ENCODE measurements around the gene ARHGAP23.
"Not testable (repeated sequence)": the region's sequence is repeated elsewhere in the genome, so short reads cannot be mapped to it uniquely, and the experiment has no call there.

ARHGAP23 gene

DNA sequence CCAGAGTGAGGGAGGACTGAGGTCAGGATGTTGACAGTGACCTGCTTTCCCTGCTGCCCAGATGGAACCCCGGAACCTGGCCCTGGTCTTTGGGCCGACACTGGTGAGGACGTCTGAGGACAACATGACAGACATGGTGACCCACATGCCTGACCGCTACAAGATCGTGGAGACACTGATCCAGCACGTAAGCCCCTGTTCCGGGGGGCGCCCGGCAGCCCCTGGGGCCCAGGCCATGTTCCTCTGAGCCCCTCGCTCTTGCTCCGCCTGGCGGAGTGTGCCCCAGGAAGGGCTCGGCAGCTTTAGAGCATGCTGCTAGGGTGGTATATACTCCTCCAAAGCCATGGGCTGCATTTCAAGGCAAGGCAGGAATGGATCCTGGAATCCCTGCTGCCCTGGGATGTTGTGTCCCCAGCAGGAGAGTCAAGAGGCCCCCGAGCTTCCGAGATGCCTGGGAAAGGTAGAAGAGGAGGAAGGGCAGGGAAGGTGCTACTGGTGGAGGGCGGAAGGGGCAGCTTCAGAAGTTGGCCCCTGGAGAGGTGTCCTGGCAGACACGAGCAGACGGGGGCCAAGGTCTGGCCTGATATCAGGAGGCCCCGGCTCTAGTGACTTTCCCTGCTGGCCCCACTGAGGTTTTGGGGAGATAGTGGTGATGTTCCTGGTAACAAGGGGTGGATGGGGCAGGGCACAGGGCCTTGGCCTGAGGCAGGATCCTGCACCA is 63.2 kb downstream of the ARHGAP23 start:
- not testable (repeated sequence) for DNase-seq (ENCODE audit: low read depth, low spot score)

DNA sequence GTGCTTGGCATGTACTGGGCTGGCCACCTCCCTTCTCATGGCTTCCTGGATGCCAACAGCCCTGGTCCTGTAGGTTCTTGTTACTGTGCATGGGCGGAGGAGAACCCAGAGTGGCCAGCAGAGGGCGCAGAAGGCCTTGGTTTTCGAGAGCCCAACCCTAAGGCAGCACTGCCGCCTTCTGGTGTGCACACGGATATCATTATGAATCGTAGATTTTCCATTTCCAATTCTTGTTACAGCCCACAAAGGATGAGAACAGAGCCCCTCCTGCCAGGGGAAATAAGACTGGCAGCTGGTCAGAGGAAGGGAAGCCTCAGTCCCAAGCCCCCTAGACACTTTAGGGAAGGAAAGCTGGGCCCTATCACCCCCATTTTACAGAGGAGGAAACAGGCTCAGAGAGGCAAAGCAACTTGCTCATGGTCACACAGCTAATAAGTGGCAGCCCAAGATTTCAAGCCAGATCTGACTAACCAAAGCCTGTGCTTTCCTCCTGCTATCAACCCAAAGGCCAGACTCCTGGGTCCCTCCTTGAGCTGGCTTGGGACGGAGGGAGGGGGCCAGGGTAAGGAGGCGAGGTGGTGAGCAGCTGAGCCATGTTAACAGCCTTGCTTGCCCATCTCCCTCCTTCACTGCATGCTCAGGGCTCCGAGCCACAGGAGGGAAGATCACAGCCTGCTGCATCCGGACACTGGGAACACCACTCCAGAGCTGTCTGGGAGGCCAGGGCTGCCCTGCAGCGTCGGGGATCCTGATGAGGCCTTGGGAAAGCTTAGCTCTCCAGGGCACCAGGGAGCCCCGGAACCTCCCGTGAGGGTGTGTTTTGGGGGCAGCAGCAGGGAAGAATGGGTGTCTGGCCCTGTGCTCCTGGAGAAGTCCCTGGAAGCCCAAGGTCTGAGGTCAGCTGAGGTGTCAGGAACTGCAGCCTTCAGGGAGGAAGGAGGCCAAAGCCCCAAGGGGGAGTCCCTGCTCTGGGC is 64.1 kb downstream of the ARHGAP23 start:
- peak; percentile 87 for DNase-seq (ENCODE audit: low read depth, low spot score)

DNA sequence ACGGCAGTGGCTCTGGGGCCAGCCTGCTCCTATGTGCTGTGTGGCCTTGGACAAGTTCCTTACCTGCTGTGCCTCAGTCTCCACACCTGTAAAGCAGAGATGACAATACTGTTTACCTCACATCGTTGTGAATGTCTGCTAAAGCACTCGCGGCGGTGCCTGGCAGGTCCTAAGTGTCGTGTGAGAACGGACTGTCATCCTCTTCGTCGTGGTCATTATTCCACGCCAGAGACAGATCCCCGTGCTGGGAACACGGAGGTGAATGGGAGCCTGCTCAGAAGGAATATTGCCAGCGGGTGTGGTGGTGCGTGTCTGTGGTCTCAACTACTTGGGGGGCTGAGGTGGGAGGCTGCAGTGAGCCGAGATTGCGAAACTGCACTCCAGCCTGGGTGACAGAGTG is 65.9 kb downstream of the ARHGAP23 start:
- not testable (repeated sequence) for DNase-seq (ENCODE audit: low read depth, low spot score)

DNA sequence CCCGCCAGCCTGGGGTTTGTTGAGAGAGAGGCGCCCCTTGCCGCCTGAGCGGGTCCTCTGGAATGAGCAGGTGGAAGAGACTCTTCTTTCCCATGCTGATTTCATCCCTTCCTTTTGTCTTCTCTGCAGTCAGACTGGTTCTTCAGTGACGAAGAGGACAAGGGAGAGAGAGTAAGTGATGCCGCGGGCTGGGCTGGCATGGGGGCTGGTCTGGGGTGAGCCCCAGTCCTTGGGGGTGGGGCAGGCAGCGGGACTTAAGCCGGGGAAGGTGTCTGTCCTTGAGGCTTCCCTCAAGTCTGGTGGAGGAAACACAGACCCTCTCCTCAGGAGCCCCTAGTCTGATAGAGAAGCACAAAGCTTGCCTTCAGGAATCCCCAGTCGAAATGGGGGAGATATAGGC is 69.4 kb downstream of the ARHGAP23 start:
- DNase-seq (ENCODE audit: low read depth, low spot score): not testable (repeated sequence)

DNA sequence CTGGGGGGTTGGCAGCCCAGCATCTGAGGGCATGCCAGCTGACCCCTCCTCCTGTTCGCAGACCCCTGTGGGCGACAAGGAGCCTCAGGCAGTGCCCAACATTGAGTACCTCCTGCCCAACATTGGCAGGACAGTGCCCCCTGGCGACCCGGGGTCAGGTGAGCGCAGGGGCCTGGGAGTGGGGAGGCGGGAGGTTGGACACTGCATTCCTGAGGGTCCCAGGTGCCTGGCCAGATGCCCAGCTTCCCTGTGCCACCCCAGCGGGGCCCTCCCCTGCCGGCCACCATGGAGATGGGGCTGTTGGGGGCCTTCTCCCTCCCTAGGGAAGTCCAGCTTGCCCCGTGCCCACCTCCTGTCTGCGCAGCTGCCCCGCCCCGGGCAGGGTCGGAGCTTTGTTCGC is 70.1 kb downstream of the ARHGAP23 start:
- no peak for DNase-seq (ENCODE audit: low read depth, low spot score)

DNA sequence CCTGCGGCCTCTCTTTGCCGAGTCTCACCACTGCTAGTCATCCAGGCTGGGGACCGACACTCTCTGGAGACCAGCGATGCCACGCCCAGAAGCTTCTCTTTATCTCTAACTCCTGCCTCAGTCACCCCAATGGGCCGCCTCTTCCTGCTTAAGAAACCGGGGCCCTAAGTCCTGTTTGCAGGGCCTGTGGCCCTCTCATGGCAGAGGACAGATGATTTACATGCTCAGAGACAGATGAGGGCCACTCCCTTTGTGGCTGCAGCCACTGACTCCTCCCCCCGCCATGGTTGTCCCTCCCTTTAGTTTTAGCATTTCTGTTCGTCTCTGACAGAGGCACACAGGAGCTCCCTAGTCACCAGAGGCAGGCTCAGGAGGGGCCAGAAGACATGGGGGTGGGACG is 71.0 kb downstream of the ARHGAP23 start:
- not testable (repeated sequence) for DNase-seq (ENCODE audit: low read depth, low spot score)

DNA sequence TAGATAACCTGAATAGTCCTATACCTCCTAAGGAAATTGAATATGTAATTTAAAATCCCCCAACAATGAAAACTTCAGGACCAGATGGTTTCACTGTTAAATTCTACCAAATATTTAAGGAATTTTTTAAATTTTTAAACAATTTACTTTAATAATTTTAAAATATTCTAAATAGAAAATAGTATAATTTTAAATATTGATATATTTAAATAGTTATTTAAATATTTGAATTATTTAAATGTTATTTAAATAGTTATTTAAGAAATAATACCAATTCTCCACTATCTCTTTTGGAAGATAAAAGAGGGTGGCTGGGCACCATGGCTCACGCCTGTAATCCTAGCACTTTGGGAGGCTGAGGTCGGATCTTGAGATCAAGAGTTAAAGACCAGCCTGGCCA is 73.5 kb downstream of the ARHGAP23 start:
- DNase-seq (ENCODE audit: low read depth, low spot score): not testable (repeated sequence)

- not testable (repeated sequence) for DNase-seq (ENCODE audit: low read depth, low spot score)
Observed at GRCh38 chr17:38503286-38503913, 75.1 kb downstream of the ARHGAP23 start.

DNA sequence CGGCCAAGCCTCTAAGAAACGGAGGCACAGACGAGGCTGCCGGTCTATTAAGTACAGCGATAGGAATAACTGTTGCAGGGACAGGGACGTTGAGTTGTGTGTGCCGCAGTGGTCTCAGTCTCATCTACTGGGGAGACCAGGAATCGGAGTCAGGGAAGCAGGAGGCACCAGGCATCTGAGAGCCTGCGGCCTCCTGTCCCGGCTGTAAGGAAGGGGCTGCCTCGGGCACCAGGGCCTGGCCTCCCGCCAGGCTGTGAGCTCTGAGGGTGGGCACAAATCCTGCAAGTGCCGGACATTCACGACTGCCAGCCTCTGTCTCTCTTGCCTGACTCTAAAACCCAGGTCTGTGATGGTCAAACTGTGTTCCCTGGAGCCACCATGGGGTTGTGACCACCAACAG is 76.0 kb downstream of the ARHGAP23 start:
- DNase-seq (ENCODE audit: low read depth, low spot score): no peak

- no peak for DNase-seq (ENCODE audit: low read depth, low spot score)
Observed at GRCh38 chr17:38507436-38507835, 79.2 kb downstream of the ARHGAP23 start.

DNA sequence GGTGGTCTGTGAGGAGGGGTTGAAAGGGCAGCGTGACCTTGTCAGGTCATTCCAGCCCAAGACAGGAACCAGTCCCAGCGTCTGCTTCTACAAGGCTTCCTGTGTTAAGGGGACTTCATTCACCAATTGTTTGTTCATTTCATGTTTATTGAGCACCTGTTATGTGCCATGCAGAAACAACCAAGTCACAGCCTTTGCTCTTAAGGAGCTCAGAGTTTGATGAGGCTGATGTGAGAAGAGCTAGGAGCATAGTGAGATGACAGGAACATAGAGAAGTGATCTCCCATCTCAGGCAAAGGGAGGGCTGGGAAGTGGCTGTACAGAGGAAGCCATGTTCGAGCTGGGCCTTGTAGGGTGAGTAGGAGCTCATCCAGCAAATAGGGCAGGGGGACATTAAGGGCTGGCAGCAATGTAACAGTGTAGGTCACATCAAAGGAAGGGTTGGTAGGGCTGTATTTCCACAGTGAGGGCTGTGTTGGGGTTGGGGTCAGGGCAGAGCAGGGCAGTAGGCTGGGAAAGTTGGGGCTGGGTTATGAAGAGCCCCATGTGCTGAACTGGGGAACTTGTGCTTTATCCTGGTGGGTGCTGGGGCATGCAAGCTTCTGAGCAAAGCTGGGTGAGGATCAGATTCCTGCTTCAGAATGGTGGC is 79.8 kb downstream of the ARHGAP23 start:
- no peak for DNase-seq (ENCODE audit: low read depth, low spot score)

GRCh38 chr17:38508570-38508950 is 80.3 kb downstream of the ARHGAP23 start:
- no peak for DNase-seq (ENCODE audit: low read depth, low spot score)

DNA sequence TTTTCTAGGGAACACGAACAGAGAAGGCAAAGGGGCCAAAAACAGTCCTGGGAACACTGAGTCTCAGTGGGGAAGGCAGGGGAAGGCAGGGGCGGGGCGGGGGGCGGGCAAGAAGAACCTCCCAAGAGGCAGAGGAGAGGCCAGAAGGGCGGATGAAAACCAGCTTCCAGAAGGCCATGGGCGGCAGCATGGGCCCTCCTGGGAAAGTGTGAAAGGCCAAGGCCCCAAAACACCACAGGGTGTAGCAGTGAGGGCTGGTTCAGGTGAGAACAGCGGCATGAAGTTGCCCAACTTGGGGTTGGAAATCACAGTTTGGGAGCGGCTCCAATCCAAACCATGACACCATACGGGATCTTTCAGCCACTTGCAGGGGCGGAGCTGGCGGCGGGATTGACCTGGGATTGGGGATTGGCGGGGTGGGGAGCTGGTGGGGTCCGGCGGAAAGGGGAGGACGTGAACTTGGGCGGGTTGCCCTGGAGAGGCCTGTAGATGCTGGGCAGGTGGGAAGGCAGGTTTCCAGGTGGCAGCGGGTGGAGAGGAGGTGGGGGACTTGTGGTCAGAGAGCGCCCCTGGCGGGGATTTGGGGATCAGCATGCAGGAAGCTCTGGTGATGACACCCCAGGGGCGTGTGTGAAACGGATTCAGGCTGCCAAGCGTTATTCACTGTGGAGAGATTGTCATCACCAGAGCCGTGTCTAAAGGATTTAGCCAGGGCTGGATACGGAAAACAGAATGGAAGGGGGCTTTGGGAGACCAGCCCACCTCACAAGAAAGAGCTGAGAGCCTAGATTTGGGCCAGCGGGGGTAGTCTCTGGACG is 80.9 kb downstream of the ARHGAP23 start:
- DNase-seq (ENCODE audit: low read depth, low spot score): peak; percentile 40

DNA sequence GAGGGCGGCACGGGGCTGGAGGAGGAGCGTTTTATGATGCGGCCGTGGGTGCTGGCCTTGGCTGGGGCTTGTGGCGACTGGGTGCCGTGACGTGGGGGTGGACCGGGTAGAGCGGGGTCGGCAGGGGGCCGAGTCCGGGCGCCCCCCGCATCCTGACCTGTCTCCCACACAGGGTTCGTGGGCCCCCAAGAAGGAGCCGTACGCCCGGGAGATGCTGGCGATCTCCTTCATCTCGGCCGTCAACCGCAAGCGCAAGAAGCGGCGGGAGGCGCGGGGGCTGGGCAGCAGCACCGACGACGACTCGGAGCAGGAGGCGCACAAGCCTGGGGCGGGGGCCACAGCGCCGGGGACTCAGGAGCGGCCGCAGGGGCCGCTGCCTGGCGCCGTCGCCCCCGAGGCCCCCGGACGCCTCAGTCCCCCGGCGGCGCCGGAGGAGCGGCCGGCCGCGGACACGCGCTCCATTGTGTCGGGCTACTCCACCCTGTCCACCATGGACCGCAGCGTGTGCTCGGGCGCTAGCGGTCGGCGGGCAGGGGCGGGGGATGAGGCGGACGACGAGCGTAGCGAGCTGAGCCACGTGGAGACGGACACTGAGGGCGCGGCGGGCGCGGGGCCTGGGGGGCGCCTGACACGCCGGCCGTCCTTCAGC is 81.6 kb downstream of the ARHGAP23 start:
- no peak for DNase-seq (ENCODE audit: low read depth, low spot score)

GRCh38 chr17:38510421-38511149 is 82.3 kb downstream of the ARHGAP23 start:
- no peak for DNase-seq (ENCODE audit: low read depth, low spot score)

DNA sequence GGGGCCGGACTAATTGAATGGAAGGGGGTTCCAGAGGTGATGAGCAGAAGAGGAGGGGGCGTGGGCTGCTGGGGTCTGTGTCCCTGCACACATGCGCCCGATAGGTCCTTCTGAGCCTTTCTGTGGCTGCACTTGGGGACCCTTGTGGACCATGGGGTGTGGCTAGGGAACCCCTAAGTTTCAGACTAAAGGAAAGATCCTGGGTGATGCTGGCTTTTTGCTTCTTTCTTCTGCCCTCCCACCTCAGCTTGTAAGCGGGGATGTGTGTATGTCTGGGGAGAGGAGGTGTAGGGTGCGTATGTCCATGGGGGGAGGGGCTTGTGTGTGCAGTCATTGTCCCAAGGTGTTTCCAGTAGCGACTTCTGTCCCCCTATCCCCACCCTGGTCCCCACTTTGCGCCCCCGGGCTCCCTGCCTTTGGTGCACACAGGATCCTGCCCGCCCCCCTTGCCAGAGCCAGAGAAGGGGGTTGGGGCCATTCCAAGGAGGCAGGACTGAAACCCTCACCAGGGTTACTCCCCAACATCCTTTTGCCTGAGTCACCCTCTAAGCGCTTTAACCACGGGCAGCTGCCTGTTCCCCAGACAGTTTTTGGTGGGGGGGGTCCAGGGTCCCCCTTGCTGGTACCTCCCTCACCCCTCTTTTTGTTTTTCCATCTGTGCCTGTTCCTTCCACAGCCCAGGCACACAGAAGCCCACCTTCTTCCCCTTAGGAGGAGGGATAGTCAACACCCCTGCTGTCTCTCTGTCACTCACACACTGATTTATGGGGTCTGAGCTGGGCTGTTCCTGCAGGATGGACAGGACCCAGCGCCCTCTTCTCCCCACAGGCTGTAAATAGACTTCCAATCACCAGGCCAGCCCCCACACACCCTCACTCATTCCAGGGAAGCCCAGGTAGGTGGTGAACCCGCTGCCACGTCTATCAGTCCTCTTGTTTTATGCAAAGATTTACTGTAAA is 83.2 kb downstream of the ARHGAP23 start:
- DNase-seq (ENCODE audit: low read depth, low spot score): no peak

DNA sequence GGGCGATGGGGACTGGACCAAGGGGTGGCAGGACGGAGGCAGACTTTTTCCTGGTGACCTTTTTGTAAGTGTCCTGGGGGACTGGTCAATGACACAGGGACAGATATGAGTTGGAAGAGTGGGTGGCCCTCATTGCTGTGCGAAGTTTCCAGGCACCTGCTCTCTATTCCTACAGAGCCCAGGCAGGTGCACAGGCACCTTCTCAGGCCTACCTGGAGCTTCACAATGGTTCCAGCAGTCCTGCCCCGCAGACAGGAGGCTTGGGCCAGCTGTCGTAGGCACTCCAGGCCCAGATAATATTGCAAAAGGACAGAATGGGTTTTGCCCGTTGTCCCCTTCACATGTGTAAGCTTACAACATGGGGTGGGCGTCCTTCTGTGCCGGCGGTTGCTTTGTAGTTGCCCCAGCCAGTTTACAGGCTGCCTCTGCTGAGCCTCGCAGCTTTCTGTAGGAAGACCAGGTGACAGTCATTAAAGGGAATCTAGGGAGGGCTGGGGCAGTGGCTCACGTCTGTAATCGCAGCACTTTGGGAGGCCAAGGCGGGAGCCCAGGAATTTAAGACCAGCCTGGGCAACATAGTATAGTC is 84.3 kb downstream of the ARHGAP23 start:
- no peak for DNase-seq (ENCODE audit: low read depth, low spot score)

GRCh38 chr17:38526526-38526925 is 98.3 kb downstream of the ARHGAP23 start:
- DNase-seq (ENCODE audit: low read depth, low spot score): not testable (repeated sequence)
